Endothelial cell (in vitro differentiated cells): ENCODE data around the gene KIN. TPM values are rescaled to one million over a fixed set of nuclear protein-coding genes. Genes with fewer than 3 reads are reported as not detected.
"Not testable (repeated sequence)": the region's sequence is repeated elsewhere in the genome, so short reads cannot be mapped to it uniquely, and the experiment has no call there.

ENCODE experiments used
- DNase-seq: peaks from one replicate; pipeline ENCODE4 v3.0.0; 2021; ENCODE audit warnings: low spot score
- H3K27ac Mint-ChIP-seq: one replicate; pipeline ENCODE4 v1.8.0; 2021; ENCODE audit warnings: mixed read lengths, inconsistent platforms; ENCODE audit not compliant: unreplicated experiment
- H3K27me3 Mint-ChIP-seq: one replicate; pipeline ENCODE4 v1.8.0; 2021; ENCODE audit warnings: mild to moderate bottlenecking, moderate library complexity, mixed read lengths, inconsistent platforms; ENCODE audit not compliant: unreplicated experiment
- H3K36me3 Mint-ChIP-seq: one replicate; pipeline ENCODE4 v1.8.0; 2021; ENCODE audit warnings: mild to moderate bottlenecking, low read depth, mixed read lengths, inconsistent platforms; ENCODE audit not compliant: unreplicated experiment
- H3K4me1 Mint-ChIP-seq: one replicate; pipeline ENCODE4 v1.8.0; 2021; ENCODE audit warnings: mild to moderate bottlenecking, mixed read lengths, inconsistent platforms; ENCODE audit not compliant: unreplicated experiment
- H3K4me3 Mint-ChIP-seq: one replicate; pipeline ENCODE4 v1.8.0; 2021; ENCODE audit warnings: mild to moderate bottlenecking, mixed read lengths, inconsistent platforms; ENCODE audit not compliant: unreplicated experiment
- H3K9me3 Mint-ChIP-seq: one replicate; pipeline ENCODE4 v1.8.0; 2021; ENCODE audit warnings: mixed read lengths, inconsistent platforms; ENCODE audit not compliant: unreplicated experiment
- total RNA-seq: library from RNA; stranded (reverse); fragmentation: NEBNext Ultra II Directional; extraction: Animal tissue kit (Norgen Biotek cat#: 25700); gene quantifications from one replicate; pipeline ENCODE4 v1.2.1, GENCODE V29; 2021; ENCODE audit not compliant: unreplicated experiment
- TF ChIP-seq, protein P1 (sequence below): fragments of 200-600 bp; sonication (generic); IDR thresholded peaks from one replicate; pipeline ENCODE4 v1.5.0; 2021; ENCODE audit warnings: antibody characterized with exemption; ENCODE audit not compliant: unreplicated experiment

KIN gene
- total RNA-seq, 1 donor from 2014 or later, result 13.2 TPM

DNA sequence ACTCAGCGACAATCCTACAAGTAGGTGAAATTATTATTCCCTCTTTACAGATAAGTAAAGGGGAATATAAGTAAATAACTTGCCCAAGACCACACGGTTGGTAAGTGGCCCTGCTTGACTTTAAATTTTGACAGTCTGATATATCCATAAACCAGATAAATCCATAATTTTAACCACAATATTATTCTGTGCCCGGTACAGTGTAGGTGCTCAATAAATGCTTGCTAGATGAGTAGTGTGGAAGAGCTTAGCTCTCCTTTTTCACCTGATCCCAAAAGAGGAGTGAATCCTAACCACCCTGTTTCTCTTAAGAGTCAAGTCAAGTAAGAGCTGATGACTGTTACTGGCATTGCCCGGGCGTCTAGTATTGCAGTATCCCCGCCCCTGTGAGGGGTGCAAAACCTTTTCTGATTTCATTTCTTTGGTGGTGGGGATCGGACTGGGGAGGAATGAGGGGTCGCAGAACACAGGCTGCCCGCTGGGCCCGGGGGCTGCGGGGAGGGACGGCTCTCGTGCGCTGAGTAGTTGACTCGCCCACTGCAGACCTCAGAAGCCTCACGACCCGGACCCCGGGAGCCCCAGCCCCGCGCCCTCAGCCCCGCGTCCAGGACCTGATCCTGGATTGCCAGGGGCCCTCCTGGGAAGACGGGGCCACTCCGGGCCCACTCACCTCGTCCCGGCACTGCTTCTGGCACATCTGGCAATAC, 490 bp downstream of the KIN start:
- Mint-ChIP-seq H3K27me3 (no peaks in the 10 kb centered on the region), H3K4me3 (no peak overlapping the region), H3K27ac (no peak overlapping the region), H3K9me3 (no peaks in the 10 kb centered on the region), H3K36me3 (no peaks in the 10 kb centered on the region), H3K4me1 (peaks cover 17% of the 10 kb centered on the region)
- TF ChIP-seq, protein P1, sequence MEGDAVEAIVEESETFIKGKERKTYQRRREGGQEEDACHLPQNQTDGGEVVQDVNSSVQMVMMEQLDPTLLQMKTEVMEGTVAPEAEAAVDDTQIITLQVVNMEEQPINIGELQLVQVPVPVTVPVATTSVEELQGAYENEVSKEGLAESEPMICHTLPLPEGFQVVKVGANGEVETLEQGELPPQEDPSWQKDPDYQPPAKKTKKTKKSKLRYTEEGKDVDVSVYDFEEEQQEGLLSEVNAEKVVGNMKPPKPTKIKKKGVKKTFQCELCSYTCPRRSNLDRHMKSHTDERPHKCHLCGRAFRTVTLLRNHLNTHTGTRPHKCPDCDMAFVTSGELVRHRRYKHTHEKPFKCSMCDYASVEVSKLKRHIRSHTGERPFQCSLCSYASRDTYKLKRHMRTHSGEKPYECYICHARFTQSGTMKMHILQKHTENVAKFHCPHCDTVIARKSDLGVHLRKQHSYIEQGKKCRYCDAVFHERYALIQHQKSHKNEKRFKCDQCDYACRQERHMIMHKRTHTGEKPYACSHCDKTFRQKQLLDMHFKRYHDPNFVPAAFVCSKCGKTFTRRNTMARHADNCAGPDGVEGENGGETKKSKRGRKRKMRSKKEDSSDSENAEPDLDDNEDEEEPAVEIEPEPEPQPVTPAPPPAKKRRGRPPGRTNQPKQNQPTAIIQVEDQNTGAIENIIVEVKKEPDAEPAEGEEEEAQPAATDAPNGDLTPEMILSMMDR, result no peak
- DNase-seq, result no peak

DNA sequence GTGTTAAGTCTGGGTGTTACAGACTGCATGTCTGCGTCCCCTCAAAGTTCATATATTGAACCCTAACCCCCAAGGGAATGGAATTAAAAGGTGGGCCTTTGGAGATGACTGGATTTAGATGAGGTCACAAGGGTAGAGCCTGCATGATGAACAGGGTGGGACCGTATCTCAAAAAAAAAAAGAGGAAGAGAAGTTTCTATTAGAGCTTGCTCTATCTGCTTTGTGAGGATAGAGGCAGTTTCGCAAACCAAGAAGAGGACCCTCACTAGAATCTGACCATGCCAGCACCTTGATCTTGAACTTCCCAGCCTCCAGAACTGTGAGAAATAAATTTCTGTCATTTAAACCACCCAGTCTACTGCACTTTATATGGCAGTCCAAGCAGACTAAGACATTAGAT, 1.4 kb downstream of the KIN start:
- Mint-ChIP-seq H3K9me3 (no peaks in the 10 kb centered on the region), H3K36me3 (no peaks in the 10 kb centered on the region), H3K4me1 (peaks cover 17% of the 10 kb centered on the region), H3K4me3 (no peak overlapping the region), H3K27ac (no peak overlapping the region), H3K27me3 (no peaks in the 10 kb centered on the region)
- TF ChIP-seq, protein P1, result no peak
- no peak for DNase-seq

DNA sequence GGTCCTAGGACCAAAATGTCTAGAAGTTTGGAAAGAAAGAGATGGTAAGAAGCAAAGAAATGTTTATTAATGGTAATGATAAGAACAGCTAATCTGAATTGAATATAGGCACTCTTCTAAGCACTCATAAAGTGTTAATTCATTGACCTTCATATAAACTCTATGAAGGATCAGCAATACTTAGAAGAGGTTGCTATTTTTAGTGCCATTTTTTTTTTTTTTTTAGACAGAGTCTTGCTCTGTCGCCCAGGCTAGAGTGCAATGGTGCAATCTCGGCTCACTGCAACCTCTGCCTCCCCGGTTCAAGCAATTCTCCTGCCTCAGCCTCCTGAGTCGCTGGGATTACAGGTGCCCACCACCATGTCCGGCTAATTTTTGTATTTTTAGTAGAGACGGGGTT, 5.6 kb downstream of the KIN start:
- H3K4me3 Mint-ChIP-seq, H3K4me1 Mint-ChIP-seq, H3K27me3 Mint-ChIP-seq, DNase-seq, H3K9me3 Mint-ChIP-seq, H3K27ac Mint-ChIP-seq: not testable (repeated sequence)
- peaks cover 20% of the 10 kb centered on the region for H3K36me3 Mint-ChIP-seq

DNA sequence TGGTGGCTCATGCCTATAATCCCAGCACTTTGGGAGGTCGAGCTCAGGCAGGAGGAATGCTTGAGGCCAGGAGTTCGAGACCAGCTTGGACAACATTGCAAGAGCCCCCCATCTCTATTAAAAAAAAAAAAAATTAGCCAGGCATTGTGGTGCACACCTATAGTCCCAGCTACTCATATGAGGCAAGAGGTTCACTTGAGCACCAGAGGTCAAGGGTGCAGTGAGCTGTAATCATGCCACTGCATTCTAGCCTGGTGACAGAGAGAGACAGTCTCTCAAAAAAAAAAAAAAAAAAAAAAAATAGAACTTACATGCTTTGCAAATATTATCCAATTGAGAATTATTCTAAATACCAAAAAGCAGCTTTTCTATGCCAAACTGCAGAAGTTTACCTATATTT, 11.0 kb downstream of the KIN start:
- H3K36me3 Mint-ChIP-seq, result peaks cover 33% of the 10 kb centered on the region

DNA sequence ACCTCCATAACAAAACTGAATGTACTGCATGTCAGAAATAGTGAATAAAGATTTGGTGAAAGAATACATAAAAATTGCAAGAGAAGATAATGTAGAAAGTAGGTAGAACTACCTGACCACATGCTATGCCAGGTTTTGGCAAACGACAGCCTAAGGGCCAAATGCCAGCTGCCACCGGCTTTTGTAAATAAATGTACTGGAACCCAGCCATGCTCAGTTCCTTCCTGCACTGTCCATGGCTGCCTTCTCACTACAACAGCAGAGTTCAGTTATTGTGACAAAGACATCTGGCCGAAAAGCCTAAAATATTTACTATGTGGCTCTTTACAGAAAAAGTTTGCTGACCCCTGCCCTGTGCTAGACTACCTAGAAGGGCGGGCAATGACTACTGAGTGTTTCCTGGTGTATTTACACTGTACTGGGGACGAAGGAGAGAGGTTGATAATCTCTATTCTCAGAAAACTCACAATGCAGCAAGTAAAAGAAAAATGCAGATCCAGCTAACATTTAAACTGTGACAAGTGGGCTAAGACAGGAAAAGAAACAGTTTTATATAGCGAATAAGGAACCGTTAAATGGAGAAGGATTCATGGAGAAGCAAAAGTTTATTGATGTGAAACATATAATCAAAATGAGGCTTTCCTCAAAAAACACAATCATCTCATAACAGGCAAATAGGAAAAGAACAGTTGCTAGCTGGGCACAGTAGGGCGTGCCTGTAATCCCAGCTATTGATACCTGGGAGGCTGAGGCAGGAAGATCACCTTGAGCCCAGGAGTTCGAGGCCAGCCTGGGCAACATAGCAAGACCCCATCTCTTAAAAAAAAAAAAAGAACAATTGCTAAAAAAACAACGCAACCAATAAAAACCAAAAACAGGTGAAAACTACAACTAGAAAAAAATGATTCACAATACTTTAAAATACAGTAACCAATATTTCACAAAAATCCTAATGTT, 13.7 kb downstream of the KIN start:
- Mint-ChIP-seq H3K9me3 (no peaks in the 10 kb centered on the region), H3K36me3 (peaks cover 29% of the 10 kb centered on the region), H3K27ac (no peak overlapping the region), H3K4me3 (no peak overlapping the region), H3K27me3 (no peaks in the 10 kb centered on the region), H3K4me1 (no peaks in the 10 kb centered on the region)
- no peak for DNase-seq
- TF ChIP-seq, protein P1, result no peak

More for the DNA sequence above, 11.0 kb downstream of the KIN start:
- TF ChIP-seq, protein P1, result no peak
- no peak for DNase-seq
- Mint-ChIP-seq H3K27me3 (no peaks in the 10 kb centered on the region), H3K4me3 (no peak overlapping the region), H3K4me1 (no peaks in the 10 kb centered on the region), H3K9me3 (no peaks in the 10 kb centered on the region), H3K27ac (no peak overlapping the region)
